ENCODE data around the gene ALKBH4. TPM values are rescaled to one million over a fixed set of nuclear protein-coding genes. Genes with fewer than 3 reads are reported as not detected.
"Not testable (repeated sequence)": the region's sequence is repeated elsewhere in the genome, so short reads cannot be mapped to it uniquely, and the experiment has no call there.

Gene ALKBH4
- total and polyA plus RNA-seq, 2 of the 4 experiments (the other 2 are of a cell fraction), result 6.1 to 7.4 TPM

DNA sequence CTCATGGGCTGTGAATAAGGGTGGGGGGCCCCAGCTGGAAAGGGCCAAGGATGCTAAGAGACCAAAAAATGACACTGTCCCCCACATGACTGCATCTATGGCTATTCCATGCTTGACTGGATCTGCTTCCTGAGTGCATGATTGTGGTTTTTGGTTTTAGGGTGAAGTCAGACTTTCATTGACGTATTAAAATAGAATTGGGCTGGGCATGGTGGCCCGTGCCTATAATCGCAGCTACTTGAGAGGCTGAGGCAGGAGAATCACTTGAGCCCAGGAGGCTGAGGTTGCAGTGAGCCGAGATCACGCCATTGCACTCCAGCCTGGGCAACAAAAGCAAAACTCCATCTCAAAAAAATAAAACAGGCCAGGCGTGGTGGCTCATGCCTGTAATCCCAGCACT, 56.1 kb downstream of the ALKBH4 start:
- H2BK20ac ChIP-seq (ENCODE audit: low read depth, low read length); H2AK9ac ChIP-seq (replicated peaks; ENCODE audit: low read depth, low read length, poor library complexity); H3K56ac ChIP-seq (ENCODE audit: extremely low read depth, insufficient read depth, low read length); H4K5ac ChIP-seq (ENCODE audit: low read depth, low read length); BruUV-seq (replicated peaks); CTCF ChIA-PET; H2BK120ac ChIP-seq (ENCODE audit: low read depth, low read length); ATAC-seq (ENCODE audit: low read depth); H3K9me3 ChIP-seq (ENCODE audit: control insufficient read depth, insufficient read depth, low read length); H3K4ac ChIP-seq (ENCODE audit: low read depth, low read length); POLR2A ChIA-PET (ENCODE audit: unreplicated experiment); H3K14ac ChIP-seq (replicated peaks; ENCODE audit: low read depth, low read length); H3K27me3 ChIP-seq (ENCODE audit: control insufficient read depth, insufficient read depth, low read length); H3K9ac ChIP-seq (ENCODE audit: low read depth, low read length); H3K23ac ChIP-seq (ENCODE audit: low read depth, low read length); H3K9me1 ChIP-seq (ENCODE audit: insufficient read depth, low read length); DNase-seq; H3K27ac ChIP-seq (ENCODE audit: insufficient read depth, low read length); in situ Hi-C loops (cut with MboI; ENCODE audit: low sequenced_read_pairs); H3K4me2 ChIP-seq (ENCODE audit: low read depth, low read length); H2AFZ ChIP-seq (replicated peaks; ENCODE audit: low read length, poor library complexity); H2BK15ac ChIP-seq (ENCODE audit: low read depth, low read length); intact Hi-C loops (cut with micrococcal nuclease); H3K18ac ChIP-seq (ENCODE audit: low read depth, low read length); H3K4me3 ChIP-seq (ENCODE audit: insufficient read depth, low read depth, low read length); dilution Hi-C loops (cut with HindIII; ENCODE audit: low sequenced_read_pairs, unreplicated experiment); H2BK5ac ChIP-seq (ENCODE audit: low read depth, low read length, poor library complexity, severe bottlenecking); H3K4me1 ChIP-seq (ENCODE audit: control insufficient read depth, insufficient read depth, low read length); H4K8ac ChIP-seq (ENCODE audit: low read depth in 2 of 2, low read length in 2 of 2); H2AK5ac ChIP-seq (ENCODE audit: low read depth, low read length); H4K91ac ChIP-seq (ENCODE audit: insufficient read depth, low read depth, low read length): not testable (repeated sequence)
- Histone ChIP-seq H3K79me1 (ENCODE audit: low read depth in 1 of 2, low read length in 2 of 2) (peaks cover 33 to 52% of the 10 kb centered on the region in 2 experiments), H3K36me3 (ENCODE audit: control insufficient read depth, insufficient read depth, low read length) (peaks cover 64% of the 10 kb centered on the region), H4K20me1 (ENCODE audit: insufficient read depth, low read length) (peaks cover 13% of the 10 kb centered on the region)
- WGBS, 2 experiments (ENCODE audit: extremely low coverage in 2 of 2, insufficient read length in 1 of 2), result 100% methylated on average over 2 of the region's 6 CpGs; no CpG with 5 or more reads in 1 of the 2 experiments
